ENCODE results near the gene TLE4. TPM values are rescaled to one million over a fixed set of nuclear protein-coding genes. Genes with fewer than 3 reads are reported as not detected.
A peak's percentile ranks its signal among the peaks of the same experiment; 100 is the strongest.

Gene TLE4
- total RNA-seq, 4 donors from 2014 or later: 30.1 to 52.5 (median 38.1) TPM

DNA sequence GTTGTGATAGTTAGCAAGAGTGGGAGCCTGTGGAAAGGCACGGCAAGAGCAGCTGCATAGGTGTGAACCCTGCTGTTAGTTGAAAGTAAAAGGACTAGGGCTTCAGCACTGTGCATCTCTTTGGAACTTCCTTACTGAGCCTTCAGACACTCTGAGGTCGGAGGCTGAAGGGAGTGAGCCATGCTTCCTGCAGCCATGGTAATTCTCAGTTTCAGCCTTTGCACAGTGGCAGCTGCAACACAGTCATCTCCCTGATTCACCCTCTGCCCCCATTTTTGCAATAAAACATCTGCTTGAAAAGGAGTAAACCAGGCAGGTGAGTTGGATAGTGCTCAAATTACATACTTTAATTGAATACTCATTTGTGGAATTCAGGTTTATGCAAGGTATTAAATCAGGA is 6.5 kb upstream of the TLE4 start:
- WGBS, 2 donors: 44 to 54% methylated on average over 2 of the region's 2 CpGs
- H3K36me3 ChIP-seq: no peaks in the 10 kb centered on the region
- H3K27ac ChIP-seq: no peak overlapping the region
- peaks cover 0 to 4% (median 0%) of the 10 kb centered on the region in 4 donors for H3K27me3 ChIP-seq
- H3K4me3 ChIP-seq: no peak overlapping the region
- intact Hi-C loops (cut with DNase I): no loop called here
- peaks cover 0 to 8% (median 0%) of the 10 kb centered on the region in 3 donors for H3K9me3 ChIP-seq
- H3K4me1 ChIP-seq: peaks cover under 1 to 4% (median 1%) of the 10 kb centered on the region in 3 donors
- no peak for TF ChIP-seq POLR2A (IDR thresholded peaks at IDR 0.05)
- TF ChIP-seq, protein P1, sequence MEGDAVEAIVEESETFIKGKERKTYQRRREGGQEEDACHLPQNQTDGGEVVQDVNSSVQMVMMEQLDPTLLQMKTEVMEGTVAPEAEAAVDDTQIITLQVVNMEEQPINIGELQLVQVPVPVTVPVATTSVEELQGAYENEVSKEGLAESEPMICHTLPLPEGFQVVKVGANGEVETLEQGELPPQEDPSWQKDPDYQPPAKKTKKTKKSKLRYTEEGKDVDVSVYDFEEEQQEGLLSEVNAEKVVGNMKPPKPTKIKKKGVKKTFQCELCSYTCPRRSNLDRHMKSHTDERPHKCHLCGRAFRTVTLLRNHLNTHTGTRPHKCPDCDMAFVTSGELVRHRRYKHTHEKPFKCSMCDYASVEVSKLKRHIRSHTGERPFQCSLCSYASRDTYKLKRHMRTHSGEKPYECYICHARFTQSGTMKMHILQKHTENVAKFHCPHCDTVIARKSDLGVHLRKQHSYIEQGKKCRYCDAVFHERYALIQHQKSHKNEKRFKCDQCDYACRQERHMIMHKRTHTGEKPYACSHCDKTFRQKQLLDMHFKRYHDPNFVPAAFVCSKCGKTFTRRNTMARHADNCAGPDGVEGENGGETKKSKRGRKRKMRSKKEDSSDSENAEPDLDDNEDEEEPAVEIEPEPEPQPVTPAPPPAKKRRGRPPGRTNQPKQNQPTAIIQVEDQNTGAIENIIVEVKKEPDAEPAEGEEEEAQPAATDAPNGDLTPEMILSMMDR (IDR thresholded peaks at IDR 0.05): no peak
- DNase-seq: no peak

GRCh38 chr9:79567671-79568098 is 4.1 kb upstream of the TLE4 start:
- Histone ChIP-seq H3K9me3 (peaks cover 0 to 8% (median 0%) of the 10 kb centered on the region in 3 donors), H3K4me1 (peaks cover 3 to 12% (median 6%) of the 10 kb centered on the region in 3 donors), H3K27ac (no peak overlapping the region), H3K4me3 (no peak overlapping the region), H3K36me3 (no peaks in the 10 kb centered on the region), H3K27me3 (peaks cover 0 to 4% (median 0%) of the 10 kb centered on the region in 4 donors)
- DNase-seq: no peak
- TF ChIP-seq POLR2A (IDR thresholded peaks at IDR 0.05): no peak
- TF ChIP-seq, protein P1 (IDR thresholded peaks at IDR 0.05): peak in 4 of 6 experiments; percentile 27 to 50 (median 37)
- intact Hi-C loops (cut with DNase I): no loop called here
- 42 to 47% methylated on average over 2 of the region's 2 CpGs for WGBS, 2 donors

GRCh38 chr9:79568337-79569101 is 3.2 kb upstream of the TLE4 start:
- no peak overlapping the region for H3K4me3 ChIP-seq
- 70 to 73% methylated on average over 7 of the region's 7 CpGs for WGBS, 2 donors
- no peaks in the 10 kb centered on the region for H3K36me3 ChIP-seq
- H3K27ac ChIP-seq: no peak overlapping the region
- peaks cover 0 to 8% (median 0%) of the 10 kb centered on the region in 3 donors for H3K9me3 ChIP-seq
- H3K4me1 ChIP-seq: peaks cover 3 to 12% (median 6%) of the 10 kb centered on the region in 3 donors
- intact Hi-C loops (cut with DNase I): no loop called here
- peaks cover 0 to 4% (median 0%) of the 10 kb centered on the region in 4 donors for H3K27me3 ChIP-seq
- no peak for TF ChIP-seq POLR2A (IDR thresholded peaks at IDR 0.05)
- TF ChIP-seq, protein P1 (IDR thresholded peaks at IDR 0.05): no peak
- no peak for DNase-seq

DNA sequence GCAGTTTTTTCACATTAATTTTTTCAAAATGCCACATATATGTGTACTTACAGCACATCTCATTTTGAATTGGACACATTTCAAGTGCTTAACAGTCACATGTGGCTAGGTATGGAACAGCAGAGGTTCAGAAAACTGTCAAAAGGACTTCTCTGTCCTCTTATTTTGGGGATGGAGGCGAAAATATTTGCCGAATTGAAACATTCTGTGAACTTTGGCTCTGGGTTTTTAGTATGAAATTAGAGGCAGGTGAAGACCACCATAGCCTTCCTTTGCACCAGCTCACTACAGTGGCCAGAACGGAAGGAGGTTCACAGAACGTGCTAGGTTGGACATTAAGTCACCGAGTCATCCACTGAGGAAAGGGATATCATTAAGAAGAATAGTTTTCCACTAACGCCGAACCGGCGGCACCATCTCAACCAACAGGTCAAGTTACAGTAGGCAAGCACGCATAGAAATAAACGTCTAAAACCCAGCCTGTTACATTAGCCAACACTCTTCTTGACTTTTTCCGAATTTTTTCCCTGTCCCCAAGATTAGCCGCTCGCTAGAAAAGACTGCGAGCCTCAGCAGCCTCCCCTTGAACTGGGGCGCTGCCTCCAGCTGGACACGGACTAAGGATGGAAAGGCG is 1.8 kb upstream of the TLE4 start:
- peaks cover 0 to 8% (median 0%) of the 10 kb centered on the region in 3 donors for H3K9me3 ChIP-seq
- 38% methylated on average over 17 to 18 of the region's 18 CpGs for WGBS, 2 donors
- no peaks in the 10 kb centered on the region for H3K36me3 ChIP-seq
- H3K27me3 ChIP-seq: peaks cover 0 to 4% (median 0%) of the 10 kb centered on the region in 4 donors
- peaks cover 3 to 23% (median 6%) of the 10 kb centered on the region in 3 donors for H3K4me1 ChIP-seq
- peak in 1 of 4 donors; percentile 25 for TF ChIP-seq POLR2A (IDR thresholded peaks at IDR 0.05)
- TF ChIP-seq, protein P1 (IDR thresholded peaks at IDR 0.05): no peak
- peak overlapping the region; percentile 63 to 91 (median 88) for H3K27ac ChIP-seq
- intact Hi-C loops (cut with DNase I): no loop called here
- DNase-seq: no peak
- H3K4me3 ChIP-seq: peak overlapping the region; percentile 64 to 84 (median 76)

Measured in esophagus squamous epithelium (tissue), 5 donors.